ENCODE results near the gene ZNF574. TPM values are rescaled to one million over a fixed set of nuclear protein-coding genes. Genes with fewer than 3 reads are reported as not detected.
"Not testable (repeated sequence)": the region's sequence is repeated elsewhere in the genome, so short reads cannot be mapped to it uniquely, and the experiment has no call there.

Gene ZNF574, protein sequence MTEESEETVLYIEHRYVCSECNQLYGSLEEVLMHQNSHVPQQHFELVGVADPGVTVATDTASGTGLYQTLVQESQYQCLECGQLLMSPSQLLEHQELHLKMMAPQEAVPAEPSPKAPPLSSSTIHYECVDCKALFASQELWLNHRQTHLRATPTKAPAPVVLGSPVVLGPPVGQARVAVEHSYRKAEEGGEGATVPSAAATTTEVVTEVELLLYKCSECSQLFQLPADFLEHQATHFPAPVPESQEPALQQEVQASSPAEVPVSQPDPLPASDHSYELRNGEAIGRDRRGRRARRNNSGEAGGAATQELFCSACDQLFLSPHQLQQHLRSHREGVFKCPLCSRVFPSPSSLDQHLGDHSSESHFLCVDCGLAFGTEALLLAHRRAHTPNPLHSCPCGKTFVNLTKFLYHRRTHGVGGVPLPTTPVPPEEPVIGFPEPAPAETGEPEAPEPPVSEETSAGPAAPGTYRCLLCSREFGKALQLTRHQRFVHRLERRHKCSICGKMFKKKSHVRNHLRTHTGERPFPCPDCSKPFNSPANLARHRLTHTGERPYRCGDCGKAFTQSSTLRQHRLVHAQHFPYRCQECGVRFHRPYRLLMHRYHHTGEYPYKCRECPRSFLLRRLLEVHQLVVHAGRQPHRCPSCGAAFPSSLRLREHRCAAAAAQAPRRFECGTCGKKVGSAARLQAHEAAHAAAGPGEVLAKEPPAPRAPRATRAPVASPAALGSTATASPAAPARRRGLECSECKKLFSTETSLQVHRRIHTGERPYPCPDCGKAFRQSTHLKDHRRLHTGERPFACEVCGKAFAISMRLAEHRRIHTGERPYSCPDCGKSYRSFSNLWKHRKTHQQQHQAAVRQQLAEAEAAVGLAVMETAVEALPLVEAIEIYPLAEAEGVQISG
- total RNA-seq, result 16.7 and 18.5 TPM in 2 replicates

DNA sequence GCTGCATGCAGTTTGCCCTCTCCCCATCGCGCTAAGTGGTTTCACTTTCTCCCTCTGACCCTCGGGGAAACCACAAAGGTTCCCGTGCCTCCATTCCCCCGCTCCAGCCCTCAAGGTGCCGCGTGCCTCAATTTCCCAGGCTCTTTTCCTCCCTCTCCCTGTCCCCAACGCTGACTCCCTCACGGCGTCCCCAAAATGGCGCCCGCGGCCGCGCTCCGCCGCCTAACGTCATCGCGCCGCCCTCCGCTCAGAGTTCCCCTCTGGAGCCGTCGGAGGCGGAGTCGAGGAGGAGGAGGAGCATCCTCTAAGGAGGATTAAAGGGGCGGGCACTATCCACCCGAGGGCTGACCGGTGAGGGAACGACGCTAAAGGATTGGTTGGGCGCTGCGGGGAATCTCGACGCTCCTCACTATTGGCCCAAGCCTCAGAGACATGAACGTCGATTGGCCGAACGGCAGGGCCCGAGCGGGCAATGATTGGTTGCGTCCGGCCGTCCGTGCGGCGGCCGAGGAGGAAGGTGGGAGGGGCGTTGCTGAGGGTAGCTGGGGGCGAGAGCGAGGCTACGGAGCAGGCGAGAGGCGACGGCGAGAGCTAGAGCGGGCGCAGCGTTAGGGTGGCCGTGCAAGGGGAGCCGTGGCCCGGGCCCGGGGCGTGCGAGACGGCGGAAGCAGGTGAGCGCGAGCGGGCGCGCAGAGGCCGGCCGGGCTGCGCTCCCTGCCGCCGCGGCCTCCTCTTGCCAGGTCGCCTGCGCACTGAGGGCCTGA is at the start of gene ZNF574:
Gene ZNF574, plus strand, starts transcription at position 551 of the 764 bp plus-strand sequence. CDS start 2,441 bp downstream, outside the sequence.
- peak; percentile 100 for DNase-seq
- intact Hi-C loops (cut with micrococcal nuclease), result no loop called here
- no peaks in the 10 kb centered on the region for H3K9me3 Mint-ChIP-seq
- H3K27me3 Mint-ChIP-seq, result peaks cover 3% of the 10 kb centered on the region
- H3K27ac Mint-ChIP-seq, result peak within 1 kb of the TSS; percentile 100
- peaks cover 29% of the 10 kb centered on the region for H3K36me3 Mint-ChIP-seq (ENCODE audit: low read depth)
- H3K4me3 Mint-ChIP-seq, result peak within 1 kb of the TSS; percentile 99
- H3K4me1 Mint-ChIP-seq, result peaks cover 33% of the 10 kb centered on the region

DNA sequence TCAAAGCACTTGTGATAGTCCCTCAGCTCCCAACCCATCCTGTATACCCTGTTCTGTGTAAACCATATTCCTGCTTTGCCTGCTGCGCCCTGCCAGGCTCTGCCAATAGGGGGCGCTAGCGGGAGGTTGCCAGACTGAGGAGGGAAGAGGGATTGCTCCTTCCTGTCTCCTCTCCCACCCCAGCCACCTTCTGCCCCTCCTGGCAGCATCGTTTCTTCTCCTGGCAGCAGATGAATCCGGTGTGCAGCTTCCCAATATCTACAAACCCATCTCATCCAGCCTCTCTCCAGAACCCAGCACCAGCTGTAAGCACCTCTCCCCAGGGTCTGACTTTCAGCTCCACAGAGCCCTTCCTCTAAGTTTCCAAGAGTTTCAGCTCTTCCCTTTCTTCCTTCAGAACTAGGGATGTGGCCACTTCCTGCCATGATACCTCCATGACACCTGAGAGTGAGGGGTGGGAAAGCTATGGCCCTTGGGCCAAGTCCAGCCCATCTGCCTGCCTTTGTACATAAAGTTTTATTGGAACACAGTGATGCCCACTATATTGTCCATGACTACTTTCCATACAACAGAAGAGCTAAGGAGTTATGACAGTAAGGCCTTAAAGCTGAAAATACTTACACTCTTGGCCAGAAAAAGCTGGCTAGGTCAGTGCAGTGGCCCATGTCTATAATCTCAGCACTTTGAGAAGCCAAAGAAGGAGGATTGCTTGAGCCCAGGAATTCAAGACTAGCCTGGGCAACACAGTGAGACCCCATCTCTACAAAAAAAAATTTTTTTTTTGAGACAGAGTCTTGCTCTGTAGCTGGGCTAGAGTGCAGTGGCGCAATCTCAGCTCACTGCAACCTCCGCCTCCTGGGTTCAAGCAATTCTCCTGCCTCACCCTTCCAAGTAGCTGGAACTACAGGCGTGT is 47.4 kb upstream of the ZNF574 start:
- intact Hi-C loops (cut with micrococcal nuclease), result no loop called here
- no peak overlapping the region for H3K4me3 Mint-ChIP-seq
- DNase-seq, result peak; percentile 82
- H3K27me3 Mint-ChIP-seq, result peaks cover 4% of the 10 kb centered on the region
- H3K4me1 Mint-ChIP-seq, result peaks cover 2% of the 10 kb centered on the region
- H3K9me3 Mint-ChIP-seq, result no peaks in the 10 kb centered on the region
- no peaks in the 10 kb centered on the region for H3K36me3 Mint-ChIP-seq (ENCODE audit: low read depth)
- no peak overlapping the region for H3K27ac Mint-ChIP-seq

DNA sequence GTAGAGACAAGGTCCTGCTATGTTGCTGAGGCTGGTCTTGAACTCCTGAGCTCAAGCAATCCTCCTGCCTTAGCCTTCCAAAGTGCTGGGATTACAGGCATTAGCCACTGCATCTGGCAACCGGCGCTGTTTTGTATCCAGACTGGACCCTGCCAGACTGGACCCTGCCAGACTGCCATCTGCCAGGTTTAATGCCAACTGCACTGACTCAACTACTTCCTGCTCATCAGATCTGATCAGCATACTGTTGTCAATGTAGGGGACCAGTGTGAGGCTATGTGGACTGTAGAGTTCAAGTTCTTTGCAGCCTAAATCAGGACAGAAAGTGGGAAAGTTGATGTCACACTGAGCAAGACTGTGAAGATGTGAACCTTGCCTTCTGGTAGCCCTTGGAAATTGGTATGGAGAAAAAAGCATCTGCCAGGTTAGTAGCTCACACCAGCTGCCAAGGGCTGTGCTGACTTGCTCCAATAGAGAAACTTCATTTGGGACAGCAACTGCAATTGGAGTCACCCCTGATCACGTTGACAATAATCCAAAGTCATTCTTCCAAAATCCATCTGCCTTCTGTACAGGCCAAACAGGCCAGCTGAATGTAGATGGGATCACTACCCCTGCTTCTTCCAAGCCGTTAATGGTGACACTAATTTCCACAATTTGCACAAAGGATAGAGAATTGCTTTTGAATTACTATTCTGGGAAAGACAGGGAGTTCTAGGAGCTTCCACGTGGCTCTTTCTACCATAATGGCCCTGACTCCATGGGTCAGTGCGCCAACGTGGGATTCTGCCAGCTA is 45.1 kb upstream of the ZNF574 start:
- intact Hi-C loops (cut with micrococcal nuclease), result loop anchor here (5.0 kb wide), 1 partner anchor 34 kb away; no protein-coding TSS in a partner anchor
- H3K36me3 Mint-ChIP-seq (ENCODE audit: low read depth), result no peaks in the 10 kb centered on the region
- H3K27me3 Mint-ChIP-seq, result peaks cover 4% of the 10 kb centered on the region
- no peak overlapping the region for H3K4me3 Mint-ChIP-seq
- no peaks in the 10 kb centered on the region for H3K9me3 Mint-ChIP-seq
- no peak for DNase-seq
- peaks cover 9% of the 10 kb centered on the region for H3K4me1 Mint-ChIP-seq
- no peak overlapping the region for H3K27ac Mint-ChIP-seq

DNA sequence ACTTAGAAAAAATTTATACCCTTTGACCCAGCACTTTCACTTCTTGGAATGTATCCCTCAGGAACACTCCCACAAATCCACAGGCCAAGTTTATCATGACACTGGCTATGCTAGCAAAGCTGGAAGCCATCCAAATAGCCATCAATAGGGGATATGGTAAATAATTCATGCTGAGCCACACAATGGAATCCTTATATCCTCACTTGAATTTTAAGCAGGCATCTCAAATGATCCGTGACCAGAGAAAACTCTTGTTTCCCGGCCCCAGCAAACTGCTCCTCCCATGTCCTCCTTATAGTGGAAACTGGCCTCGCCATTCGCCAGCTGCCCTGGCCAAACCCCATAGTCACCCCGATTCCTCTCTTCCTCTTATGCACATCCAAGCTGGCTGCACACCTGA is 43.5 kb upstream of the ZNF574 start:
- Mint-ChIP-seq H3K4me3 (no peak overlapping the region), H3K27me3 (peaks cover 4% of the 10 kb centered on the region), H3K27ac (no peak overlapping the region), H3K9me3 (no peaks in the 10 kb centered on the region), H3K4me1 (peaks cover 9% of the 10 kb centered on the region), H3K36me3 (ENCODE audit: low read depth) (no peaks in the 10 kb centered on the region)
- intact Hi-C loops (cut with micrococcal nuclease), result loop anchor here (5.0 kb wide), 1 partner anchor 35 kb away; no protein-coding TSS in a partner anchor
- DNase-seq, result no peak

DNA sequence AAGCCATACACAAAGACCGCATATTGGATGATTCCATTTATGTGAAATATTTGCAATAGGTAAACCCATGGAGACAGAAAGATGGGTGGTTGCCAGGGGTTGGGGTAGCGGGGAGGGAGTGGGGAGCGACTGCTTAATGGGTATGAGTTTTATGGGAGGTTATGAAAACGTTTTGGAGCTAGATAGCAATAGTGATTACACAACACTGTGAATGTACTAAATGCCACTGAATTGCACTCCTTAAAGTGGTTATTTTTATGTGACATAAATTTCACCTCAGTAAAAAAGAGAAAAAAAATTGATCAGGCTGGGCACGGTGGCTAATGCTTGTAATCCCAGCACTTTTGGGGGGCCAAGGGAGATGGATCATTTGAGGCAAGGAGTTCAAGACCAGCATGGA is 42.6 kb upstream of the ZNF574 start:
- DNase-seq, result no peak
- Mint-ChIP-seq H3K4me3 (no peak overlapping the region), H3K27ac (no peak overlapping the region), H3K27me3 (peaks cover 4% of the 10 kb centered on the region), H3K9me3 (no peaks in the 10 kb centered on the region), H3K36me3 (ENCODE audit: low read depth) (no peaks in the 10 kb centered on the region), H3K4me1 (peaks cover 7% of the 10 kb centered on the region)
- intact Hi-C loops (cut with micrococcal nuclease), result loop anchor here (5.0 kb wide), 1 partner anchor 36 kb away; no protein-coding TSS in a partner anchor

DNA sequence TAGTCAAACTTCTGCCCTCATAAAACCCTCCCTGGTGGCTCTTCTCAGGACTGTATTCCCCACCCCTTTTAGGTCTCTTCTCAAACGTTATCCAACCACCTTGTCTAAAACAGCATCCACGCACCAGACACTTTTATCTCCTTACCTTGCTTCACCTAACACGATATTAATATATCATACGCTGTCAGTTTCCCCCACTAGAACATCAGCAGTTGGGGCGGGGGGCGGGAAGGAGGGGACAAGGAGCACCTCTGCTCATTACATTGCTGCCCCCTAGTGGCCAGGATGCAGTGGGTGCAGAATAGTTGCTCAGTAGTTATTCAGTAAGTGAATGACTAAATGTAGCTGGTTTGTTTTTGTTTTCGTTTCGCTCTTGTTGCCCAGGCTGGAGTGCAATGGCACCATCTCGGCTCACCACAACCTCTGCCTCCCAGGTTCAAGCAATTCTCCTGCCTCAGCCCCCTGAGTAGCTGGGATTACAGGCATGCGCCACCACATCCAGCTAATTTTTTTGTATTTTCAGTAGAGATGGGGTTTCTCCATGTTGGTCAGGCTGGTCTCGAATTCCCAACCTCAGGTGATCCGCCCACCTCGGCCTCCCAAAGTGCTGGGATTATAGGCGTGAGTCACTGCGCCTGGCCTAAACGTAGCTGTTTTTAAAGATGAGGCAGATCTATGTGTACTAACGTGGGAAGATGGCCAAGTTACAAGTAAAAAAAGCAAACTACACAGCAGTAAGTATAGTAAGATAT is 41.1 kb upstream of the ZNF574 start:
- not testable (repeated sequence) for H3K36me3 Mint-ChIP-seq (ENCODE audit: low read depth); H3K4me1 Mint-ChIP-seq; H3K9me3 Mint-ChIP-seq; H3K27me3 Mint-ChIP-seq
- Mint-ChIP-seq H3K27ac (peak overlapping the region; percentile 44), H3K4me3 (peak overlapping the region; percentile 17)
- intact Hi-C loops (cut with micrococcal nuclease), result loop anchor here (1.0 to 5.0 kb wide), 2 partner anchors 38 to 76 kb away; partner anchors contain the start of gene RABAC1
- peak; percentile 91 for DNase-seq

DNA sequence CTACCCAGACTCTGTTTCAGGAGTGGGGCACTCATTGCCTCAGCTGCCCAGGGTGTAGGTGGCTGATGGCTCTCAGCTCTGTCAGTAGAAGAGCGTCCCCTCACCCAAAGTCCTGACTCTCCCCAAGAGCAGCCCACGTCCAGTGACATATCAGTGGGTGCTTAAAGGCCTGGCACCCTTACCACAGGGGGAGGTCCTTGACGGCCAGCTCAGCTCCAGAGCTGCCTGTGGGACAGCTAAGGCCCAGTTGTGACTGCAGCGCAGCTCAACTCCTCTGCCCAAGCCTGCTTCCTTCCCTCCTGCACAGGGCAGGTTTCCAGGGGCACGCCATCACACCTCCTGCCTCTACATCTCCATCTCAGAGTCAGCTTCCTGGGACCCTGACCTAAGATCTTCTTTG is 38.3 kb upstream of the ZNF574 start:
- Mint-ChIP-seq H3K4me3 (no peak overlapping the region), H3K36me3 (ENCODE audit: low read depth) (no peaks in the 10 kb centered on the region), H3K9me3 (no peaks in the 10 kb centered on the region), H3K27me3 (no peaks in the 10 kb centered on the region), H3K4me1 (peaks cover 7% of the 10 kb centered on the region), H3K27ac (no peak overlapping the region)
- intact Hi-C loops (cut with micrococcal nuclease), result no loop called here
- no peak for DNase-seq

DNA sequence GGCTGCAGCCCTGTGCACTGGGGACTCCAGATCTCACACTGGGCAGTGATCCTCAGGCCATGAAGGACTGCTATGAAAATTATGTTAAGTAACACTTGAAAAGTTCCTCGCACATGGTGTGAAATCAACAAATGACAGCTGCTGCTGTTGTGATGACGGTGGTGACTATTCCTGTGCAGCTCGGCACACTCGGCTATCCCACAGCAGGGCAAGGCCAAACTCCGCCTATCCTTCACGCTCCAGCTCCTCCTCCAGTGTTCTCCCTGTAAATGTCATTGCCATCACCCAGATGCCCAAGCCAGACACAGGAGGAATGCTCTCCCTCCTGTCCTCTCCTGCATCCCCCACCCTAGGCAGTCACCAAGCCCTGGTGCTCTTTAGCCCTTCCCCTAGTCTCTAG is 37.3 kb upstream of the ZNF574 start:
- Mint-ChIP-seq H3K4me3 (no peak overlapping the region), H3K27ac (no peak overlapping the region), H3K4me1 (peaks cover 7% of the 10 kb centered on the region), H3K27me3 (no peaks in the 10 kb centered on the region), H3K9me3 (no peaks in the 10 kb centered on the region), H3K36me3 (ENCODE audit: low read depth) (no peaks in the 10 kb centered on the region)
- intact Hi-C loops (cut with micrococcal nuclease), result no loop called here
- no peak for DNase-seq

DNA sequence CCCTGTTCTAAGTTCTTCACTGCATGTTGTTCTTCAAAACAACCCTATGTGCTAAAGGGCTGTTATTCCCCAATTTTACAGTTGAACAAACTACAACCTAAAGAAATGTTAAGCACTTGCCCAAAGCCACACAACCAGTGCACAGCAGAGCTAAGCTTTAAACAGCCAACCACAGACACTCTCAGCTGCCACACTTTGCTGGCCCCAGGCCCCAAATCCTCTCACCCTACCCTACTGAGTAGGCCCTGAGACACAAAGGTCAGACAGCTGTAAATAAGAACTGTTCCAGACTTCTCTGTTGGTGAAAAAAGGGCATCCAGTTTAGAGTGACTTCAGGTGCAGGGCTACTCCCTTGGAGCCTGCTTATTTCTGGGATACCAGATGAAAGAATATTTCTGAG is 35.9 kb upstream of the ZNF574 start:
- intact Hi-C loops (cut with micrococcal nuclease), result no loop called here
- no peak overlapping the region for H3K27ac Mint-ChIP-seq
- no peaks in the 10 kb centered on the region for H3K27me3 Mint-ChIP-seq
- peaks cover 1% of the 10 kb centered on the region for H3K4me1 Mint-ChIP-seq
- no peak overlapping the region for H3K4me3 Mint-ChIP-seq
- no peaks in the 10 kb centered on the region for H3K36me3 Mint-ChIP-seq (ENCODE audit: low read depth)
- no peak for DNase-seq
- H3K9me3 Mint-ChIP-seq, result no peaks in the 10 kb centered on the region

DNA sequence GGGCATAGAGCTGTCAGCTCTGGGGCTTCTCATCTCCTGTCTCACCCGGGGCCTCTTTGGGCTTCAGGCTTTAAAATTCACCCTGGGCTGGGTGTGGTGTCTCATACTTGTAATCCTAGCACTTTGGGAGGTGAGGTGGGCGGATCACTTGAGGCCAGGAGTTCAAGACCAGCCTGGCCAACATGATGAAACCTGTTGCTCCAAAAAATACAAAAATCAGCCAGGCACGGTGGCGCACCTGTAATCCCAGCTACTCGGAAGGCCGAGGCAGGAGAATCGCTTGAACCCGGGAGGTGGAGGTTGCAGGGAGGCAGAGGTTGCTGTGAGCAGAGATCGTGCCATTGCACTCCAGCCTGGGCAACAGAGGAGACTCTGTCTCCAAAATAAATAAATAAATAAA is 35.5 kb upstream of the ZNF574 start:
- H3K4me1 Mint-ChIP-seq; H3K27ac Mint-ChIP-seq; H3K9me3 Mint-ChIP-seq; H3K27me3 Mint-ChIP-seq; H3K4me3 Mint-ChIP-seq; H3K36me3 Mint-ChIP-seq (ENCODE audit: low read depth); intact Hi-C loops (cut with micrococcal nuclease); DNase-seq: not testable (repeated sequence)

DNA sequence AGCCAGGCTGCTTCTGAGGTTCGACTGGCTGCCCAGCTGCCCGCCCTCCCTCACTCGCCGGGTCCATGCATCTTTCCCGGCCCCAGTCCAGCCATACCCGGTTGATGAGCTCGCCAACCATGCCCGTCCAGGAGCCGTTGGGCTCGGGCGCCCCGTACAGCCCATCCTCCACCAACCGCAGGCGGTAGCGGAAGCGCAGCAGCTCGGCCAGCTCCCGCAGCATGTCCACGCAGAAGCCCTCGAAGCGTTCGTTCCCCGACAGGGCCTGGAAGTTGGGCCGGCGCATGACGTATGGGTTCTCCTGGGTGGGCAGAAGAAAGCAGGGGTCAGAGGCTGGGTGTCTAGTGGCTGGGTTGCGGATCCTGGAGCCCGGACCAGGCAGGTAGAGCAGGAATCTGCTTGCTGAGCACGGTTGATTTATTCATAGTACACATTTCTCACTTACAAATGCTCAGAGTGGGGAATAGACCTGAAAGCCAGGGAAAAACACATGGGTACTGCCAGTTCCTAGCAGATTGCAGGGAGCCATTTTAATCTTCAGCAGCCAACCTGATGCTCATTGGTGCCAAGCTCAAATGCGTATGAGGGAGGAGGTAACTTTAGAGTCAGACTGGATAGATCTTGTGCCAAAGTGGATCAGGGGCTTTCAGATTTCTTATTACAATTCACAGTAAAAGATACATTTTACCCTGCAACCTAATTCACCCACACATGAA is 33.4 kb upstream of the ZNF574 start:
- Mint-ChIP-seq H3K4me1 (no peaks in the 10 kb centered on the region), H3K9me3 (no peaks in the 10 kb centered on the region), H3K4me3 (no peak overlapping the region), H3K27me3 (no peaks in the 10 kb centered on the region), H3K36me3 (ENCODE audit: low read depth) (no peaks in the 10 kb centered on the region), H3K27ac (no peak overlapping the region)
- intact Hi-C loops (cut with micrococcal nuclease), result no loop called here
- no peak for DNase-seq
